OCI-LY7 (cell line): ENCODE results near the gene TBXA2R. TPM values are rescaled to one million over a fixed set of nuclear protein-coding genes. Genes with fewer than 3 reads are reported as not detected.
A peak's percentile ranks its signal among the peaks of the same experiment; 100 is the strongest.

ENCODE experiments used
- BruUV-seq: library from RNA; stranded (reverse); fragments of 400-500 nt; replicated peaks from 2 replicates; lab custom pipeline; 2021; lab: Mats Ljungman, UMichigan
- CTCF ChIA-PET: fragments of 300-600 bp; sonication (Branson Sonifier 250); formaldehyde crosslinking; loops from one replicate; lab custom pipeline; 2022; ENCODE audit warnings: antibody characterized with exemption; ENCODE audit not compliant: unreplicated experiment; lab: Charles Lee
- POLR2A ChIA-PET: fragments of 300-600 bp; sonication (Branson Sonifier 250); formaldehyde crosslinking; loops from one replicate; lab custom pipeline; 2022; ENCODE audit warnings: antibody characterized with exemption; lab: Charles Lee
- DNase-seq: peaks from one replicate; pipeline ENCODE4 v3.0.0-alpha.2; 2015; ENCODE audit warnings: low spot score
- H2AFZ ChIP-seq: fragments of 200-600 bp; sonication (generic), shearing (Covaris generic); 2 replicates; pipeline ENCODE4 v1.6.1; 2014; ENCODE audit warnings: mild to moderate bottlenecking, antibody characterized with exemption, low read length, moderate library complexity
- H3K27ac ChIP-seq: fragments of 200-600 bp; sonication (generic); 2 replicates; pipeline ENCODE4 v1.5.1; 2014; ENCODE audit warnings: mixed run types, low read depth, mild to moderate bottlenecking, moderate library complexity, low read length, inconsistent platforms; ENCODE audit not compliant: poor library complexity, severe bottlenecking
- H3K36me3 ChIP-seq: fragments of 200-600 bp; sonication (generic); 2 replicates; pipeline ENCODE4 v1.6.1; 2014; ENCODE audit warnings: mild to moderate bottlenecking, antibody characterized with exemption, low read length, moderate library complexity, mixed read lengths; ENCODE audit not compliant: insufficient read depth
- H3K4me1 ChIP-seq: fragments of 200-600 bp; sonication (generic); 2 replicates; pipeline ENCODE4 v1.5.1; 2014; ENCODE audit warnings: mild to moderate bottlenecking, low read length; ENCODE audit not compliant: insufficient read depth, poor library complexity, severe bottlenecking
- H3K4me2 ChIP-seq: fragments of 200-600 bp; sonication (generic); 2 replicates; pipeline ENCODE4 v1.6.1; 2014; ENCODE audit warnings: mild to moderate bottlenecking, low read length
- H3K4me3 ChIP-seq: fragments of 200-600 bp; sonication (generic); 2 replicates; pipeline ENCODE4 v1.5.1; 2014; ENCODE audit warnings: mild to moderate bottlenecking, low read depth, low read length; ENCODE audit not compliant: poor library complexity, severe bottlenecking
- H3K79me2 ChIP-seq: fragments of 200-600 bp; sonication (generic); 2 replicates; pipeline ENCODE4 v1.6.1; 2016; ENCODE audit warnings: low read depth, mild to moderate bottlenecking, low read length, moderate library complexity, mixed read lengths; ENCODE audit not compliant: insufficient read depth
- H3K9me2 ChIP-seq: fragments of 200-600 bp; sonication (generic); 2 replicates; pipeline ENCODE4 v1.6.1; 2016; ENCODE audit warnings: mild to moderate bottlenecking, low read length, mixed read lengths; ENCODE audit not compliant: insufficient read depth
- H3K9me3 ChIP-seq: fragments of 200-600 bp; sonication (generic); 2 replicates; pipeline ENCODE4 v1.6.1; 2014; ENCODE audit warnings: mild to moderate bottlenecking, mixed run types, low read length, mixed read lengths
- H4K20me1 ChIP-seq: fragments of 200-600 bp; sonication (generic); 2 replicates; pipeline ENCODE4 v1.6.1; 2014; ENCODE audit warnings: mild to moderate bottlenecking, antibody characterized with exemption, low read length, moderate library complexity, mixed read lengths; ENCODE audit not compliant: insufficient read depth
- EZH2phosphoT487 ChIP-seq: fragments of 200-600 bp; sonication (generic); IDR thresholded peaks from 2 replicates; pipeline ENCODE4 v1.6.1; 2018; ENCODE audit warnings: low read depth, borderline replicate concordance, mild to moderate bottlenecking, mixed run types, antibody characterized with exemption, low read length, moderate library complexity, mixed read lengths
- intact Hi-C: fragments of 100-400 bp; cut with micrococcal nuclease; formaldehyde crosslinking; loops from one replicate; pipeline ENCODE4 v1.10.0; 2022; ENCODE audit not compliant: unreplicated experiment
- total RNA-seq, 2 experiments: library from RNA; depleted of rRNA in 1 of 2; stranded (reverse); fragments of >200 nt in 1 of 2; shearing (Covaris generic) in 1 of 2; gene quantifications; 2 replicates each; pipeline ENCODE4 v1.2.3, GENCODE V29; 2014 to 2022
- TF ChIP-seq, protein P1 (sequence below): fragments of 200-600 bp; sonication (generic); conservative IDR thresholded peaks from 2 replicates; pipeline ENCODE4 v1.5.1; 2014; ENCODE audit warnings: mild to moderate bottlenecking, antibody characterized with exemption, low read length, moderate library complexity, mixed read lengths

Gene TBXA2R
- total RNA-seq, 2 experiments from 2014 or later = not detected

DNA sequence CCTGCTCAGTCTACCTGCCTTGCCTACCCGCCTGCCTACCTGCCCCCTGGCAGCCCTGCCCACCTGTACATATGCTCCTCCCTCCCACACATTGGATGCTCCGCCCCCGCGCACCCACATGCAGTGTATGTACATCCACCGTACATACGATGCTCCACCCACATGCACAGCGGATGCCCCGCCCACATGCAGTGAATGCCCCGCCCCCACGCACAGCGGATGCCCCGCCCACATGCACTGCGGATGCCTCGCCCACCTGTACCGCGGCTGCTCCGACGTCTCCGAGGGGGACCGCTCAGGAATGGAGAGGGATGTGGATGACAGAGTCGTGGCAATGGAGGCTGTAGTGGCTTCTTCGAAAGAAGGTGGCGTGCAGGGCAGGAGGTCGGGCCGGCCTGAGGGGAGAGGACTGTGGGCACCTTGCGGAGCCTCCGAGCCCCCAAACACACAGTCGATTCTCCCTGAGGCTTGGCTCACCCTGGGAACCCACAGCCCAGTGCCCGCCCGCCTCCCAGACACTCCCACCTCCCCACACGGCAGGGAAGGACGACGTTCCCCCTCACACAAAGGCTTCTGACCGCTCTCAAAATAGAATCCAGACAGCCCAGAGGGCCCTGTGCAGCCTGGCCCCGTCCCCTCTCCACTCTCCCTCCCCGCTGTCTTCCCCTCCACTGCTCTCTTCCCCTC lies 36.5 kb upstream of the TBXA2R start:
- Histone ChIP-seq H3K27ac (no peak overlapping the region), H3K4me3 (no peak overlapping the region), H4K20me1 (no peaks in the 10 kb centered on the region), H3K9me2 (no peaks in the 10 kb centered on the region), H3K79me2 (no peaks in the 10 kb centered on the region), H3K4me1 (no peaks in the 10 kb centered on the region), H3K9me3 (no peaks in the 10 kb centered on the region), H2AFZ (no peak overlapping the region), H3K4me2 (no peak overlapping the region), H3K36me3 (no peaks in the 10 kb centered on the region)
- ChIA-PET CTCF (no interaction called here), POLR2A (no interaction called here)
- peak; percentile 39 for DNase-seq
- intact Hi-C loops = no loop called here
- no peak for TF ChIP-seq EZH2phosphoT487
- TF ChIP-seq, protein P1, sequence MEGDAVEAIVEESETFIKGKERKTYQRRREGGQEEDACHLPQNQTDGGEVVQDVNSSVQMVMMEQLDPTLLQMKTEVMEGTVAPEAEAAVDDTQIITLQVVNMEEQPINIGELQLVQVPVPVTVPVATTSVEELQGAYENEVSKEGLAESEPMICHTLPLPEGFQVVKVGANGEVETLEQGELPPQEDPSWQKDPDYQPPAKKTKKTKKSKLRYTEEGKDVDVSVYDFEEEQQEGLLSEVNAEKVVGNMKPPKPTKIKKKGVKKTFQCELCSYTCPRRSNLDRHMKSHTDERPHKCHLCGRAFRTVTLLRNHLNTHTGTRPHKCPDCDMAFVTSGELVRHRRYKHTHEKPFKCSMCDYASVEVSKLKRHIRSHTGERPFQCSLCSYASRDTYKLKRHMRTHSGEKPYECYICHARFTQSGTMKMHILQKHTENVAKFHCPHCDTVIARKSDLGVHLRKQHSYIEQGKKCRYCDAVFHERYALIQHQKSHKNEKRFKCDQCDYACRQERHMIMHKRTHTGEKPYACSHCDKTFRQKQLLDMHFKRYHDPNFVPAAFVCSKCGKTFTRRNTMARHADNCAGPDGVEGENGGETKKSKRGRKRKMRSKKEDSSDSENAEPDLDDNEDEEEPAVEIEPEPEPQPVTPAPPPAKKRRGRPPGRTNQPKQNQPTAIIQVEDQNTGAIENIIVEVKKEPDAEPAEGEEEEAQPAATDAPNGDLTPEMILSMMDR = no peak
- BruUV-seq = no TSS peak

DNA sequence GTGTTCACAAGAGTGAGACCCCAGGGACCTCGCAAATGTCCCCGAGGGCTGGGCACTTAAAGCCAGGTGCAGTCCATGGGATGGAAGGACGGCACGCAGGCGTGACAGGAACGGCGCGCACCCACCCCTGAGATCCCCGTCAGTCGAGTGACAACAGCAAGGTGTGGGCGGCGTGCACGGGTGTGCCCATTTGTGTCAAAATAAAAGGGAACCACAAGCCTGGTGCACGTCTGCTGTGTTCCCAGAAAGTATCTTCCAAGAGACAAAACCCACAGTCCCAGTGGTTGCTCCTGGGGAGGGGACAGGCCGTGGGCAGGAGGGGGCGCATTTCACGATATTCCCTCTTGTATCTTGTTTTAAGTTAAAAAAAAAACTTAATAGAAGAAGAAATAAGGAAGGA lies 35.6 kb upstream of the TBXA2R start:
- BruUV-seq = no TSS peak
- Histone ChIP-seq H3K9me2 (no peaks in the 10 kb centered on the region), H3K4me1 (no peaks in the 10 kb centered on the region), H3K4me3 (no peak overlapping the region), H2AFZ (no peak overlapping the region), H4K20me1 (no peaks in the 10 kb centered on the region), H3K36me3 (no peaks in the 10 kb centered on the region), H3K9me3 (no peaks in the 10 kb centered on the region), H3K79me2 (no peaks in the 10 kb centered on the region), H3K27ac (no peak overlapping the region), H3K4me2 (no peak overlapping the region)
- DNase-seq = no peak
- CTCF ChIA-PET = no interaction called here
- POLR2A ChIA-PET = no interaction called here
- intact Hi-C loops = no loop called here
- no peak for TF ChIP-seq EZH2phosphoT487
- TF ChIP-seq, protein P1 = no peak

DNA sequence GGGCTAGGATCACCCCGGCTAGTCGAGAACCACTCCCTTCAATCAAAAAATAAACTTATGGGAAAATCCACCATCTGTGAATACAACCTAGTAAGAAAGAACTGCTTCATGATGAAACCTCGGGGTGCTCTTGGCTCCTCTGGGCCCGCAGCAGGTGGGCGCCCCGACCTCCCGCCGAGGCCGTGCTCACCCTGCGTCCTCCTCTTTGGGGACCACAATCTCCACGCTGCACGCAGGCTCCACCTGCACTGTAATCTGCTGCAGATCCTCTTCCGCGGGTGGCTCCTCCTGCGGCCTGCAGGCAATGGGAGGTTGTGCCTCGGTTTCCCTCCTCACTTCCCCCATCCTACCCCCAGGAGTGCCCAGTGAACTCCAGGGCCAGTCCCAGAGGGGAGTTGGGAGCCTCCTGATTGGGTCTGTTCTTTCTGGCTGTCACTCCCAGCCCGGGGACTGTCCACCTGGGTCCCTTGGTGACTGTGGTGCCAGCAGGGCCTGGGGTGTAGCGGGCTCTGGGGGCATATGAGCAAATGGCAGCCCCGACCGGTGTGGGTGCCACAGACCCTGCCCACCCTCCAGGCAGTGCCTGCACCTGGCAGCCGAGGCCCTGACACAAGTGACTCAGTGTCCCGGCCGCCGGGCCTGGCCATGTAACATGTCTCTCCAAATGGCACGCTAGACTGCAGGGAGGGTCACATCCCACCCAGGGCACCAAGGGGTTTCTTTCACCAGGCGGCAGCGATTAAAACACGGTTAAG lies 35.0 kb upstream of the TBXA2R start:
- Histone ChIP-seq H3K9me3 (no peaks in the 10 kb centered on the region), H3K4me3 (no peak overlapping the region), H3K4me2 (no peak overlapping the region), H3K4me1 (no peaks in the 10 kb centered on the region), H3K79me2 (no peaks in the 10 kb centered on the region), H3K9me2 (no peaks in the 10 kb centered on the region), H4K20me1 (no peaks in the 10 kb centered on the region), H3K27ac (no peak overlapping the region), H2AFZ (no peak overlapping the region), H3K36me3 (no peaks in the 10 kb centered on the region)
- TF ChIP-seq EZH2phosphoT487 = no peak
- TF ChIP-seq, protein P1 = no peak
- ChIA-PET POLR2A (no interaction called here), CTCF (no interaction called here)
- no peak for DNase-seq
- BruUV-seq = no TSS peak
- intact Hi-C loops = no loop called here
